Measurements from ENCODE around the gene CMA1.
A peak's percentile ranks its signal among the peaks of the same experiment; 100 is the strongest.

CMA1 gene

DNA sequence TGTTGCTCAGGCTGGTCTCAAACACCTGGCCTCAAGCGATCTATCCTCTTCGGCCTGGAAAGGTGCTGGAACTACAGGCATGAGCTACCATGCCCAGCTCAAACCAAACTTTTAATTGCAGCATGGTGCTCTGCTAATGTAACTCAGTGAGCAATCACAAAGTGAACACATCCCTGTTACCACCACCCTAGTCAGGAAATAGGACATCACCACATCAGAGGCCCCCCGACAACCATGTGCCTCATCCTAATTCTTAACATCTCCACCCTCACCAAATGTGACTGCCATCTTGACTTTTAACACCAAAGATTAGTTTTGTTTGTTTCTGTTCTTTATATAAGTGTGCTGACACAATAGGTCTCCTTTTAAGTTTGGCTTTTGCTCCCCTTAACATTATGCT is 42.7 kb downstream of the CMA1 start:
- DNase-seq, result no peak

DNA sequence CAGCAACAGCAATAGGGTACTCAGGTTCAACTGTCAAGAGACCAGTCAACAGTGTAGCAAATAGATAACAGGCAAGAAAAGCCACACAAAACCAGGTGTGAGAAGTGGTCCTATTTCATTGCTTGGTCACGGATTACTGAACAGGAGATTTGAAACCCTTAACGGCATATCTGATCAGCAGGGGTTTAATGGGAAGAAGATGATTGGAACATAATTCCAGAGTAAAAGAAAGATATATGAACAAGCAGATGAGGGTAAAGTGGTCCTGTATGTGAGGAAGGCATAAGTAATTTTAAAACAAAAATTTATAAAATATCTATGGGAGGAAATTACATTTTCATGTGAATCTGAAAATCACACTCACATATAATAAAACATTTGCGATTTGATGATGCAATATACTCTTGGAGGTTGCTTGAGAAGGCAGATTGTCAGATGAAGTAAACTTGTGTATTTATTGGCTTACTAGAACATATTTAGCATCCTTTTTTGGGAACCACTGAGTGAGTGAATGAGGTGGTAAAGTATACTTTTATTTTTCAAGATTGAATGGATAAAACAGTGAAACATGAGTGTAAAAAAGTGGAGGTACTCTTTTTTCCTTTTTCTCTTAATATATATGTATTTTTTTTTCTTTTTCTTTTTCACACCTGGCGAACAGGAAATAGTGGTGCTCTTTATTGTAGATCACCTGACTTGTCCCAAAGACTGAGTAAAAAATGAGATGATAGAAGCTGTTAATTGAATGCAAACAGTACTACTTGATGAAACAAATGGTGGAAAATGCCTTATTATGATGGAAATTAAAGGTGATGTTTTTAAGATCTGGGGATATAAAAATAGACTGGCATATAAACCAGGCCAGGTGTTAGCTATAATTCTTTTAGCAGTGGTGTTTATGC is 43.9 kb downstream of the CMA1 start:
- peak in 2 of 3 experiments; percentile 27 to 70 for DNase-seq

DNA sequence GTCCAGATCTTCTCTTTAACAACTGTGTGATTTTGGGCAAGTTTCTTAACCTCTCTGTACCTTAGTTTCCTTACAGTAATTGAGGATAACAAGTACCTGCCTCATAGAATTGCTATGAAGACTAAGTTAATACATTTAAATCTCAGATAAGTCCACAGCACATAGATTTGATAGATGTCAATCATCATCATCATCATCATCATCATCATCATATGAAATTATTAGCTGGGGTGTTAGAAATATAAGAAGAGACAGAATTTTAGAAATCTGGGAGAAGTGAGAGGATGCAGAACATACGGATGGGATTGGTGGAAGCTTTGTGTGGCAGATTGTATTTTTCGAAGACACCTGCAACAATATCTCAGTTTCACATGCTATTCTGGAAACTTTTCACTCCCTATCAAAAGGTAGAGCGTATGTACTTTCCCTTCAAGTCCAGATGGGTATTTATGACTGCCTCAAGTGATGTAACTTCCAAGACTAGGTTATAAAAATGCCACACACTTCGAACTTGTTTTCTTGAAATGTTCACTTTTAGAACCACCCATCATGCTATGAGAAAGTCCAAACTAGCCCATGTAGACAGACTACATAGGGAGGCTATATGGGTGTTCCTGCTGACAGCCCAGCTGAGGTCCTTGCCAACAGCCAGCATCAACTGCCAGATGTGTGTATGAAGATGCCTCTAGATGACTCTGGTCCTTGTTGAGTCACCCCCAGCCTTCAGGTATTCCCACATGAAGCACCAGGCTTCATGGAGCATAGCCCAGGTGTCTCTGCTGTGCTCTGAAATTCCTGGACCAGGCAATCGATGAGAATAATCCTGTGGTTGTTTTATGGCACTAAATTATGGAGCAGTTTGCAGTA is 44.8 kb downstream of the CMA1 start:
- DNase-seq, result no peak

DNA sequence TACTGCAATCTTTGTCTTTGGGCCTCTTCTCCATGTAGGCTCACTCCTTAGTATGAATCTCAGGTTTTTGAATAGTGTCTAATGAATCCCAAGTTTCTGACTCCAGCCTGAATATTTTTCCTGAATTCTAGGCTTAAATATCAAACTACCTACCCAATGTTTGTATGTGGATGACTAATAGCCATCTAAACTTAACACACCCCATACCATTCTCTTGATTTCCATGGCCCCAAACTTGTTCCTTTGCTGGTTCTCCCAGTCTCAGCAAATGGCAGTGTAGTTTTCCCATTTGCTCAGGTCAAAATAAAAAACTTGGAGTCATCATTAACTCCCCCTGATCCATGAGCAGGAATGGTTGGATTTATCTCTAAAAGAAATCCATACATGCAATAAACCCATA is 46.7 kb downstream of the CMA1 start:
- DNase-seq, result no peak

DNA sequence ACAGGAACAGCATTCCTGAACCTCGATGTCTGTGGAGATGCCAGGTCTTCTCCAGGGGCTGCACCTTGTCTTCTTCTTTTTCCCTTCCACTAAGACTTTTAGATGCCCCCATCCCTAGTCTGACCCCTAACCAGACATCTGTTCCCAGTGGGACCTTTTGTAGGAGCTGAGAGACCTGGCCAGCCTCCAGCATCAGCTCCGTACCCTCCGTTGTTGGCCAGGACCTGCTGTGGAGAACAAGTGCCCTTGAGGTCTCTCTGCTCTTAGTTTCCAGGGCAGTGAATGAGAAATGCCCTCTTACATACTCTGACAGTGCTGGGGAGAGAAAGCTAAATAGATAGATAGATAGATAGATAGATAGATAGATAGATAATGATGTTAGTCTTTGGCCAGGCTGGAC is 48.7 kb downstream of the CMA1 start:
- DNase-seq, result no peak

DNA sequence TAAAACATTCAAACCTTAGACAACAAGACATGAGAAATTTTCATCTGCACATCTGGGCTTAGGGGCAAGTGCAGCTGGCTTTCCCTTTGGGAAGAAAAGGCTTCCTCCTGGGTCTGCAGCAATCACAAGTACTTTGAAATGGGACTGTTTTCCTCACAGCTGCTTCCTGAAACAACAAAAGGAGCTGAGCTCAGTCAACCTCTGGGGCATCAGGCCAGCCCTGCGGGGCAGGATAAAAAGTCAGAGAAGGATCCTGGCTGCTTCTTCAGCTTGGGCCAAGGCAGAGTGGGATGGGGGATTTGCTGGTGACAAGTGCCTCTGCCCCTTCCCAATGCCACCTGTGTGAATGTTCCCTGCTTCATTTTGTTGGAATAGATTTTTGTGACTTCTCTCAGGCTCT is 49.3 kb downstream of the CMA1 start:
- no peak for DNase-seq

DNA sequence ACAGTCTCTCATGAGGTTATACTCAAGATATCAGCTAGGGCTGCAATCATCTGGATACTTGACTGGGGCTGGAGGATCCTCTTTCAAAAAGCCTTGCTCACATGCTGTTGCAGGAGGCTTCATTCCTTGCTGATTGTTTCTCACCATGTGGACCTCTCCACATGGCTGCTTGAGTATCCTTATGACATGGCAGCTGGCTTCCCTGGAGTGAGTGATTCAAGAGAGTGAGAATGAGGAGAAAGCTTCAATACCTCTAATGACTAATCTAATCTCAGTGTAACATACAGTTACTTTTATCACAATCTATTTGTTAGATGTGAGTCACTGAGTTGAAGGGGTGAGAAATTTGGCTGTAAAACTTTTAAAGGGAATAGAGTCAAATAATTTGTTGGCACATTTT is 51.1 kb downstream of the CMA1 start:
- no peak for DNase-seq
